Endodermal cell (in vitro differentiated cells): ENCODE results near the gene VCAN. TPM values are rescaled to one million over a fixed set of nuclear protein-coding genes. Genes with fewer than 3 reads are reported as not detected.

ENCODE experiments used
- DNase-seq: peaks from one replicate; pipeline ENCODE4 v3.0.0-alpha.2; 2017
- H3K27ac ChIP-seq: 2 replicates; pipeline ENCODE4 v1.5.1; 2013; ENCODE audit warnings: mild to moderate bottlenecking, low read depth, low read length, moderate library complexity
- H3K27me3 ChIP-seq: 2 replicates; pipeline ENCODE4 v1.6.1; 2013; ENCODE audit warnings: mild to moderate bottlenecking, low read length, moderate library complexity; ENCODE audit not compliant: insufficient read depth, control insufficient read depth, poor library complexity, severe bottlenecking
- H3K36me3 ChIP-seq: 2 replicates; pipeline ENCODE4 v1.7.0; 2013; ENCODE audit warnings: mild to moderate bottlenecking, low read length, moderate library complexity; ENCODE audit not compliant: control insufficient read depth, insufficient read depth
- H3K4me1 ChIP-seq: one replicate; pipeline ENCODE4 v1.7.0; 2013; ENCODE audit warnings: low read length; ENCODE audit not compliant: control insufficient read depth, insufficient read depth
- H3K4me3 ChIP-seq: 2 replicates; pipeline ENCODE4 v1.5.1; 2013; ENCODE audit warnings: mild to moderate bottlenecking, low read length, moderate library complexity
- H3K9ac ChIP-seq: 2 replicates; pipeline ENCODE4 v1.6.1; 2013; ENCODE audit warnings: mild to moderate bottlenecking, low read length, moderate library complexity; ENCODE audit not compliant: poor library complexity, severe bottlenecking; ENCODE audit errors: extremely low read depth
- H3K9me3 ChIP-seq: 2 replicates; pipeline ENCODE4 v1.6.1; 2013; ENCODE audit warnings: mild to moderate bottlenecking, low read length, moderate library complexity; ENCODE audit not compliant: control insufficient read depth
- H3K27ac Mint-ChIP-seq: 2 replicates; pipeline ENCODE4 v1.8.0; 2020; ENCODE audit warnings: mixed read lengths
- H3K27me3 Mint-ChIP-seq: 2 replicates; pipeline ENCODE4 v1.8.0; 2021; ENCODE audit warnings: mild to moderate bottlenecking, mixed read lengths; ENCODE audit not compliant: insufficient read depth
- H3K36me3 Mint-ChIP-seq: 2 replicates; pipeline ENCODE4 v1.8.0; 2020; ENCODE audit warnings: low read depth, mixed read lengths
- H3K4me1 Mint-ChIP-seq: 2 replicates; pipeline ENCODE4 v1.8.0; 2020; ENCODE audit warnings: mixed read lengths
- H3K4me3 Mint-ChIP-seq: 2 replicates; pipeline ENCODE4 v1.8.0; 2020; ENCODE audit warnings: mild to moderate bottlenecking, moderate library complexity, mixed read lengths
- H3K9me3 Mint-ChIP-seq: 2 replicates; pipeline ENCODE4 v1.8.0; 2020; ENCODE audit warnings: mild to moderate bottlenecking, mixed read lengths
- WGBS, 2 experiments: methylation state at CpG; one replicate each; pipeline versions ENCODE4 v1.1.5 to v1.1.7; 2013; ENCODE audit warnings: missing lambda C conversion rate in 2 of 2, mixed read lengths in 1 of 2; ENCODE audit not compliant: insufficient coverage in 1 of 2, insufficient read length in 1 of 2; 5-methylcytosine and 5-hydroxymethylcytosine counted together
- total RNA-seq, 2 donors: library from RNA; stranded (reverse); fragmentation: NEBNext Ultra II Directional in 1 of 2; extraction: Animal tissue kit (Norgen Biotek cat#: 25700) in 1 of 2; gene quantifications; 2 replicates in 1 of 2; 3 replicates in 1 of 2; pipeline ENCODE4 v1.2.1, GENCODE V29; 2021
- TF ChIP-seq, protein P1 (sequence below): fragments of 200-600 bp; sonication (generic); conservative IDR thresholded peaks from 2 replicates; pipeline ENCODE4 v1.5.0; 2021; ENCODE audit warnings: antibody characterized with exemption, mild to moderate bottlenecking

VCAN gene
- total RNA-seq, 2 donors from 2014 or later: 363 to 397 TPM

DNA sequence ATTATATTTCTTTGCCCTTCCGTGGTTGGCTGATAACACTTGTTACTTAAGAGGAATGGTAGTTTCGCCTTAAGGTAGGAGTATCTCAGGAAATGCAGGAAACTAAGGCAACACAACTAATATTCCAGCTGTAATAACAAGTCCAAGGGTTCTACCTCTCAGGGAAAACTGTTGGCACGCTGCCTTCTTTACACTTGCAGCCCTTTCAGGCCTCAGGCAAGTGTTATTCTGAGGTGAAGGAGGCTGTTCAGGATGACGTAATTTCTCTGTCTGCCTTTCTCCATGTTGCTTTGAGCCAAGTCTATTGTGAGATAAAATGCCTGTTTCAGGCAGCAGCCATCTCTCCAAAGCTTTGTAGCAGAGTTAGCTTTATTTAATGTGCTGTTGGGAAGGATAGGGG, 38.0 kb downstream of the VCAN start:
- H3K4me3 ChIP-seq: no peak overlapping the region
- Mint-ChIP-seq H3K9me3 (peaks cover 22% of the 10 kb centered on the region), H3K4me3 (no peak overlapping the region), H3K36me3 (peaks cover 70% of the 10 kb centered on the region), H3K4me1 (no peaks in the 10 kb centered on the region), H3K27ac (no peak overlapping the region), H3K27me3 (peaks cover 4% of the 10 kb centered on the region)
- H3K4me1 ChIP-seq: no peaks in the 10 kb centered on the region
- peak overlapping the region; percentile 32 for H3K27ac ChIP-seq
- H3K9ac ChIP-seq: no peak overlapping the region
- 74 to 89% methylated on average over 1 to 4 of the region's 4 CpGs for WGBS, 2 experiments
- peaks cover 23% of the 10 kb centered on the region for H3K36me3 ChIP-seq
- H3K27me3 ChIP-seq: no peaks in the 10 kb centered on the region
- TF ChIP-seq, protein P1, sequence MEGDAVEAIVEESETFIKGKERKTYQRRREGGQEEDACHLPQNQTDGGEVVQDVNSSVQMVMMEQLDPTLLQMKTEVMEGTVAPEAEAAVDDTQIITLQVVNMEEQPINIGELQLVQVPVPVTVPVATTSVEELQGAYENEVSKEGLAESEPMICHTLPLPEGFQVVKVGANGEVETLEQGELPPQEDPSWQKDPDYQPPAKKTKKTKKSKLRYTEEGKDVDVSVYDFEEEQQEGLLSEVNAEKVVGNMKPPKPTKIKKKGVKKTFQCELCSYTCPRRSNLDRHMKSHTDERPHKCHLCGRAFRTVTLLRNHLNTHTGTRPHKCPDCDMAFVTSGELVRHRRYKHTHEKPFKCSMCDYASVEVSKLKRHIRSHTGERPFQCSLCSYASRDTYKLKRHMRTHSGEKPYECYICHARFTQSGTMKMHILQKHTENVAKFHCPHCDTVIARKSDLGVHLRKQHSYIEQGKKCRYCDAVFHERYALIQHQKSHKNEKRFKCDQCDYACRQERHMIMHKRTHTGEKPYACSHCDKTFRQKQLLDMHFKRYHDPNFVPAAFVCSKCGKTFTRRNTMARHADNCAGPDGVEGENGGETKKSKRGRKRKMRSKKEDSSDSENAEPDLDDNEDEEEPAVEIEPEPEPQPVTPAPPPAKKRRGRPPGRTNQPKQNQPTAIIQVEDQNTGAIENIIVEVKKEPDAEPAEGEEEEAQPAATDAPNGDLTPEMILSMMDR: no peak
- DNase-seq: no peak
- peaks cover 24% of the 10 kb centered on the region for H3K9me3 ChIP-seq

DNA sequence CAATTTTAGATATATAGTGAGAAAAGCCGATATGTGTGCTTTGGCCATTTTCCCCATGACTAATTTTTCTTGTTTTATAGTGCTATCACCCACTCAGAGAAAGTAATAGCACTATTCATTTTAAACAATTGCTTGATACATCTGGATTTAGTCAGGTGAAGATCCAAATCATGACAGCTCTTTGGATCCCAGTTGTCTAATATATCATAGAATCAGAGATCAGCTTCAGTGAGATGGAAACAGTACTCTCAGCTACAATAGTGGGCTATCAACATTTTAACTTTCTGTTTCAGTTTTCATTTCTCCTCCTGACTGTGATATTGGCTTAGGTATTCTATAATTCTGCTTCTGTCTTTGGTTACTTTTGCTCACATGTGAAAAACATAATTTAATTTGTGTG, 38.7 kb downstream of the VCAN start:
- no peak overlapping the region for H3K27ac Mint-ChIP-seq

DNA sequence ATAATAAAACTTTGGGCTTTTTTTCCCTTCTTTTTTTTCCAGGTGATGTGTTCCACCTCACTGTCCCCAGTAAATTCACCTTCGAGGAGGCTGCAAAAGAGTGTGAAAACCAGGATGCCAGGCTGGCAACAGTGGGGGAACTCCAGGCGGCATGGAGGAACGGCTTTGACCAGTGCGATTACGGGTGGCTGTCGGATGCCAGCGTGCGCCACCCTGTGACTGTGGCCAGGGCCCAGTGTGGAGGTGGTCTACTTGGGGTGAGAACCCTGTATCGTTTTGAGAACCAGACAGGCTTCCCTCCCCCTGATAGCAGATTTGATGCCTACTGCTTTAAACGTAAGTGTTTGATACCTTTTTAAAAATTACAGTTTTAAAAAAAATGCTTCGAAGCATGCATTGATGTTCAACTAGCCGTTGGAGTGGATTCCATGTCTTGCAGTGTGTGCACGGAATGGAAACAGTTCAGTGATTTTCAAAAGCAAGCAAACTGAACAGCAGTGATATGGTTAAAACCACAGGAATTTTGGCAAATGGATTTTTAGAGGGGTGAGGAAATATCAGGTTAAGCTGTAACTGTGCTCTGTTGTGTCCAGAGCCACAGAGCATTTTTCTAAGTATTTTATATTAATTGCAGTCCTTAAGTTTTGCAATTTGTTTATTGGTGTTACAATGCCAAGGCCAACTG, 40.7 kb downstream of the VCAN start:
- H3K4me3 ChIP-seq: no peak overlapping the region
- peaks cover 22% of the 10 kb centered on the region for H3K36me3 ChIP-seq
- H3K36me3 Mint-ChIP-seq: peaks cover 63% of the 10 kb centered on the region
- H3K27me3 ChIP-seq: no peaks in the 10 kb centered on the region
- no peaks in the 10 kb centered on the region for H3K4me1 ChIP-seq
- DNase-seq: no peak
- H3K27ac ChIP-seq: no peak overlapping the region
- H3K27ac Mint-ChIP-seq: no peak overlapping the region
- H3K27me3 Mint-ChIP-seq: no peaks in the 10 kb centered on the region
- TF ChIP-seq, protein P1: no peak
- H3K4me3 Mint-ChIP-seq: no peak overlapping the region
- H3K9me3 ChIP-seq: peaks cover under 1% of the 10 kb centered on the region
- 94 to 99% methylated on average over 7 to 13 of the region's 13 CpGs for WGBS, 2 experiments
- H3K9ac ChIP-seq: no peak overlapping the region
- no peaks in the 10 kb centered on the region for H3K9me3 Mint-ChIP-seq
- no peaks in the 10 kb centered on the region for H3K4me1 Mint-ChIP-seq

More for the DNA sequence above, 38.7 kb downstream of the VCAN start:
- H3K27me3 ChIP-seq: no peaks in the 10 kb centered on the region
- TF ChIP-seq, protein P1: no peak
- no peaks in the 10 kb centered on the region for H3K4me1 ChIP-seq
- H3K27me3 Mint-ChIP-seq: peaks cover 4% of the 10 kb centered on the region
- peaks cover 28% of the 10 kb centered on the region for H3K36me3 ChIP-seq
- peaks cover 14% of the 10 kb centered on the region for H3K9me3 Mint-ChIP-seq
- 85 to 100% methylated on average over 1 of the region's 1 CpG for WGBS, 2 experiments
- DNase-seq: no peak
- no peak overlapping the region for H3K27ac ChIP-seq
- peaks cover 17% of the 10 kb centered on the region for H3K9me3 ChIP-seq
- no peak overlapping the region for H3K4me3 Mint-ChIP-seq
- no peaks in the 10 kb centered on the region for H3K4me1 Mint-ChIP-seq
- no peak overlapping the region for H3K4me3 ChIP-seq
- H3K9ac ChIP-seq: no peak overlapping the region
- H3K36me3 Mint-ChIP-seq: peaks cover 70% of the 10 kb centered on the region
